NCI-H748 (cell line): ENCODE data around the gene EEFSEC.

Experiments used
- DNase-seq: peaks from one replicate; lab custom pipeline; 2025; ENCODE audit not compliant: unreplicated experiment; lab: John Stamatoyannopoulos, UW

Gene EEFSEC

DNA sequence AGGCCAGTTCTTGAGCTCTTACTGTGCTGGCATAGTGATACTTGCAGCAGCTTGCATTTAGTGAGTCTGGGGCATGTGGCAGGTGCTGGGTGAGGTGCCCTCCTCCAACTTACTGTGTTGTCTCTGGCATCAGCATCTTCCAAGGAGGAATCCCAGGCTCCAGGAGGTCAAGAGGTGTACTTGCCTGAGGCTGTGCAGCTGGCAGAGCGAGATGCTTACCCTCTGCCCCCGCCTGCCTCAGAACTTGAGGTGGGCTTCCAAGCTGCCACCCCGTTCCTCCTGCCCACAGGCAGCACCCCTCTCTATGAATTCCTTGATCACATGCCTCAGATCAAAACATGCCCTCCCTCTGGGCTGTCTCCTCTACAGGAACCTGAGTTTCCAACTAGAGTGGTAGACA is 86.0 kb downstream of the EEFSEC start:
- DNase-seq = no peak

DNA sequence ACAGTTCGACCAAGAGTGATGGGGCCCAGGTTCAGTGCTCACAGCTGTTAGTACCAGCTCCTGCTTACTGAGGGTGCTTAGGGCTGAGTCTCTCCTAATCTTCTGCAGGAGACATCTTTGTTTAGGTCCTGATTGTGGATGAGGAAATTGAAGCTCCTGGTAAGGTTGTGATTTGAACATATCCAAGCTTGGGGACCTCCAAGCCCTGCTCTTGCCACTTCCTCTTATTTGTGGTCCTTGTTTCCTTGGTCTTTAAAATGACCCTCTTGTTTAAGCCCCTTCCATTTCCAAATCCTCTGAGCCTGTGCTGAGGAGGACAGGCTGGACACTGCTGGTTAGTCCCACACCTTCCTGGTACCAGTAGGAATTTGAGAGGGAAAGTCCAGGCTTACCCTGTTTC is 87.0 kb downstream of the EEFSEC start:
- DNase-seq = no peak

- no peak for DNase-seq
Measured at GRCh38 chr3:128241741-128242140, 88.5 kb downstream of the EEFSEC start.

DNA sequence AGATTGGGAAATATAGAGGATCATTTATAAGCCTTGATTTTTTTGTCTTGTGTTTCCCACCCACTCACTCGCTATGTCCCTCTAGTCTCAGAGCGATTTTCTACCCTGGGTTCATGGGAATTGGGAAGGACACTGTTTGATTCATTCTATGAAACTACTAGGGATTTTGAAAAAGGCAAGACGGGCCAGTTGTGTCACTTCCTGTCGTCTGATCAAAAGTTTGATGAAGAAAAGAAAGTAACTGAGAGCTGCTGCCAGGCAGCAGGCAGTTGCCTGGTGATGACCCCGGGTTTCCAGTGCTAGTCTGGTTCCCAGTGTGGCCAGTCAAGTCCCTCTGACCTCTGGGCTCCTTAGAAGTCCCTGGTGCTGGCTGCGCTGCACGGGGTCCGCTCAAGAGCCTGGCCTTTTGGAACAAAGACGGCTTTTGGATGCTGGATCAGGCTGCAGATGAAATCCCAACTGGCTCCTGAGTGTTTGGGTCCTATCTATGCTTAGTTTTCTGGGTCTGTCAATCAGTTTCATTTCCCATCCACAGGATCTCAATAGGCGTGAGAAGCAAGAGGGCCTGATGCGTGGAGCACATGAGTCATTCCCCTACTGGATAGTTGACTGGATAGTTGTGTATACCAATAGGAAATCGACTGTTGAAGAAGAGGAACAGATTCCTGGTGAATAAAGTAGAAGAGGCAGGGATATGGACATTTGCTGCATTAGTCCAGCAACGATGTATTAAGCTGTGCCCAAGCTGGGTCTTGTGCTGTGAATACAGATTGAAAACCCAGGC is 89.7 kb downstream of the EEFSEC start:
- DNase-seq = no peak

GRCh38 chr3:128243602-128244504 is 90.6 kb downstream of the EEFSEC start:
- no peak for DNase-seq

DNA sequence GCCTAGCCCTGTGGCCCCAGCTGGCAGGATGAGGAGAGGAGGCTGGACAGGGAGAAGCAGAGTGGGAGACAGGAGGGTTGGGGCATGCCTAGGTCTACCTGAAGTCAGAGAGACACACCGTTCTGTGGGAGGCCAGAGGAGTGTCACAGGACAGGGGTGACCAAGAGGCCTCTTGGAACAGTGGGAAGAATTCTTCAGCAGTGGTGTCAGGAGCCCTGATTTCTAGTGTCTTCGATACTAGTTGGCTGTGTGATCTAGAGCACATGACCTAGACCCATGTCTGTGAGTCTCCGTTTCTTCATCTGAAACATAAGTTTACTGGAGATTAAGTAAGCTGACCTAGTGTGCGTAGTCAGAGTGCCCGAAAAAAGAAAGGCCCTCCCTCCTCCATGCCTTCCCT is 92.2 kb downstream of the EEFSEC start:
- no peak for DNase-seq

- no peak for DNase-seq
Measured at GRCh38 chr3:128247666-128248409, 94.6 kb downstream of the EEFSEC start.

GRCh38 chr3:128252083-128252482 is 98.8 kb downstream of the EEFSEC start:
- no peak for DNase-seq

- no peak for DNase-seq
Measured at GRCh38 chr3:128253150-128253549, 99.9 kb downstream of the EEFSEC start.

GRCh38 chr3:128254066-128254590 is 100.8 kb downstream of the EEFSEC start:
- no peak for DNase-seq

GRCh38 chr3:128254967-128255366 is 101.7 kb downstream of the EEFSEC start:
- no peak for DNase-seq

DNA sequence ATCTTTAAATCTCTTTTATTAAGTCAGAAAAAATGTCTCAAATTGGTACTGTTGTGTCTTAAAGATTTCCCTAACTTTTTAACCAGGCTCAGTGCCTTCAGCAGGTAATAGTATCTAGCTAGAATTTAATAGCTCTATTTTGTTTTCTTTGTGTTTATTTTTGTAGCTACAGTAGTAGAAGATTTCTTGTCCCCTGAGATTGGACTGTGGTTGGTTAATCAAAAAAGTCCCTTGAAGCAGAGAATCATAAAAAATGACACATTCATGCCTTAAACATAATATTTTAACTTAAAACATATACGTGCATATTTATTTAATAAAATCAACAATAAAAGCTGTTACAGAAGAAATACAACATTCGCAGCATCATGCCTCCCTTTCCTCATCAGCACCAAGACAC is 102.8 kb downstream of the EEFSEC start:
- DNase-seq = no peak

DNA sequence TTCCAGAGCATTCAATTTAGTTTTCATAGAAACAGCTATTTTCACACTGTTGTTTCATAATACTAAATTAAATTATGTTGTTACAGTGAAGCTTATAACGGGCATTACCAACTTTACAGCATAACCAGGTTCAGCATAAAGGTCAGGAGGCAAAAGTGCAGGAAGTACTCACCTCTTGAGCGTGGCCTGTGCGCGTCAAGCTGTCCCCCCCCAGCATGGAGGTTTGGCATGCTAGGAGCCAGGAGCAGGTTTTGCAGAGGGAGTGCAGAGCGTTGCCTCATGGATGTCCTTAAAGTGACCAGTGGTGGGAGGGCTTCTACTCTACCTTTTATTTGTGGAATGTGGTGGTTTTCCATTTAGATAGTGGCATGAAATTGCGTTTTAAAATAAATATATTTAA is 104.4 kb downstream of the EEFSEC start:
- DNase-seq = no peak

GRCh38 chr3:128260275-128260674 is 107.0 kb downstream of the EEFSEC start:
- DNase-seq = no peak

DNA sequence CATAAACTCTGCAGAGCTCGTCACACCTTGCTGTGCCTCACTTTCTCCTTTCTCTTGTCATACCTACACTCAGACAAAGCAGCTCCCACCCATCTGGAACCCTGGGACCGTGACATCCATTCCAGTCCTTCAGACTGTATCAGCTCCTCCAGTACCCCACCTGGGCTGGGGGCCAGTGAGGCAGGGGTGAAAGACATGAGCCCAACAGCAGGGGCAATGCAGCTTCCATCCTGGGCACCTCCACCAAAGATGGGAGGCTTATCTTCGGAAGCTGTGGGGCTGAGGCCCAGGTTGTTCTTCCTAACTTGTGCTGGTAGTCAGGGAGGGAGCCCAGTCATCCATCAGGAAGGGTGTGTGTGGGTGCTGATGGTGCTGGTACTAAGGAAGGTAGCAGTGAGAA is 109.2 kb downstream of the EEFSEC start:
- DNase-seq = no peak

GRCh38 chr3:128263118-128263517 is 109.8 kb downstream of the EEFSEC start:
- DNase-seq = no peak

DNA sequence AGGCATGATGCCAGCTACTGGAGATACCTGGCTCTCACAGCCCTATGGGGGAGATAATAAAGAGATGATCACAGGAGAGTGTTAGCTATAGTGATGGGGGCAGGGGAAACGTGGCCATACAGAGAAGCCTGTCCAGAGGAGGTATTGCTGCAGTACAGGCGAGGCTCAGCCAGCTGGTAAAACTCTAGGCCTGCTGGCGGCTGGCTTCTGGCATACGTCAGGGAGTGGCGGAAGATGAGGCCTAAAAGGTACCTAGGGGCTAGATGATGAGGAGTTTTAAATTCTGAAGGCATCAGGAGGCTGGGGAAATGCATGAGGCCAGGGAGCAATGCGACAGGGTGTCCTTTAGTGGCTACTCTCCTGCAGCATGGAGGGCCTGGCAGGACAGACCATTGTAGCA is 110.7 kb downstream of the EEFSEC start:
- no peak for DNase-seq

DNA sequence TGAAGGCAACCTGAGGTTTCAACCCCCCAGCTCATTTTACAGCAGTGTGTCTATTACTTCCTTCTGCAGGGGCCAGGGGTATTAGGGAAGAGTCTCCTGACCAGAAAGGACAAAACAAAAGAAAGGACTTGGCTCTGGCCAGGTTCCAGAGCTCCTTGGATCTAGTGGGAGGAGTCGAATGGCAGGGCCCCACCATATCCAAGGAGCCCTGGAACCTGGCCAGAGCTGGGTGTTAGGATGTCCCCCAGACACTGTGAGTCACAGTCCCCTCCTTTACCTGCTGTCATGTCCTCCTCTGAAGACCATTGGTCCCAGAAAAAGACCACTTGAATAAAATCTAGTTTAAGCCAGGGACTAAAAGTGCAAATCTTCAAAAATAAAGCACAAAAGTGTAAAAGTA is 113.2 kb downstream of the EEFSEC start:
- DNase-seq = no peak

GRCh38 chr3:128267541-128267940 is 114.3 kb downstream of the EEFSEC start:
- DNase-seq = no peak

GRCh38 chr3:128269006-128269775 is 115.9 kb downstream of the EEFSEC start:
- no peak for DNase-seq

- no peak for DNase-seq
Measured at GRCh38 chr3:128269796-128270195, 116.5 kb downstream of the EEFSEC start.
